NCI-H2029 treated with DMSO at 0.1 percent for 48 hours (cell line): ENCODE results near the gene IZUMO1.
A peak's percentile ranks its signal among the peaks of the same experiment; 100 is the strongest.

Experiments
- DNase-seq: peaks from one replicate; lab custom pipeline; 2025; lab: John Stamatoyannopoulos, UW

The IZUMO1 gene

GRCh38 chr19:48757089-48757675, 10.5 kb upstream of the IZUMO1 start:
- DNase-seq = no peak

- no peak for DNase-seq
These were observed 10.0 kb upstream of the IZUMO1 start for GRCh38 chr19:48756686-48757085.

GRCh38 chr19:48756212-48756611, 9.5 kb upstream of the IZUMO1 start:
- no peak for DNase-seq

GRCh38 chr19:48755787-48756186, 9.1 kb upstream of the IZUMO1 start:
- no peak for DNase-seq

- peak; percentile 50 for DNase-seq
These were observed 8.5 kb upstream of the IZUMO1 start, which contains the start of gene FGF21 for GRCh38 chr19:48755084-48755641. FGF21 (plus strand) TSS chr19:48755524; CDS start chr19:48756237, 713 bp downstream.

GRCh38 chr19:48752496-48753365, 6.0 kb upstream of the IZUMO1 start, which contains the start of gene FUT1:
FUT1 (minus strand) TSS chr19:48752641; CDS start chr19:48751281, 1,360 bp downstream.
- DNase-seq = peak; percentile 69

- no peak for DNase-seq
These were observed 5.3 kb upstream of the IZUMO1 start for GRCh38 chr19:48751845-48752495.

DNA sequence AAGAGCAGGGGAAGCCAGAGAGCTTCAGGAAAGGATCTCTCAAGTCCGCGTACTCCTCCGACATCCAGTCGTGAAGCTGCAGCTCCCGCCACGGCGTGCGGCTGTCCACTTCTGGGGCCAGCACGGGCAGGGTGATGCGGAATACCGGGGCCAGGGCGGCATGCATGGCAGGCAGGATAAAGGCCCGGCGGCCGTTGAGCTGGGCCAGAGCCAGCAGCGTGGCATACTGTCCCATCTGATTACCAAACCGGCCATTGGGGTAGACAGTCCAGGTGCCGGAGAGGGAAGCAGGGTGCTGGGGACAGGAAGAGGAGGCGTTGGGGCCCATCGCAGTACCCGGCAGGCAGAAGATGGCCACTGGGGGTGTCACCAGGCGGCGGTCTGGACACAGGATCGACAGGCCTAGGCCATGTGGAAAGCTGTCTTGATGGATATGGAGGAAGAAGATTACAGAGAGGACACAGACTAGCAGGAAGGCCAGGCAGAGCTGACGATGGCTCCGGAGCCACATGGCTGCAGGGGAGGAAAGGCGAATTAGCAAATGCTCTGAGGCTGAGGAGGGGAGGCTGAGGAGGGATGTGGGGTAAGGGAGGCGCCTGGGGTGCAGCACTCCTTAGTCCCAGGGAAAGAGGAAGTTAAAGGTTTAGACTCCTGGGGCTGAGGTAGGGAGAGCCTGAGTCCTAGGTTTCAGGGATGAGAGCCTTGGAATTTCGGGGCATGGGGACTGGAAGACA, 4.2 kb upstream of the IZUMO1 start:
- DNase-seq = no peak

DNA sequence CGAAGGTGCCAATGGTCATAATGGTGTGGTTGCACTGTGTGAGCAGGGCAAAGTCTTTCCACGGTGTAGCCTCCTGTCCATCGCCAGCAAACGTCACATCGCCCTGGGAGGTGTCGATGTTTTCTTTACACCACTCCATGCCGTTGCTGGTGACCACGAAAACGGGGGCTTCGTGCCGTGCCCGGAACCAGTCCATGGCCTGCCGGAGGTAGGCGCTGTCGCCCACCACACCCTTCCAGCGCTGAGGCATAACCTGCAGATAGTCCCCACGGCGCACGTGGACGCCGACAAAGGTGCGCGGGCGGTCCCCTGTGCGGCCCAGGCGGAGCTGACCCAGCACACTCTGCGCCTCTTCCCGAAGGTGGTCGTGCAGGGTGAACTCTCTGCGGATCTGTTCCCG, 3.6 kb upstream of the IZUMO1 start:
- no peak for DNase-seq

- DNase-seq = no peak
These were observed 3.0 kb upstream of the IZUMO1 start for GRCh38 chr19:48749571-48750198.

DNA sequence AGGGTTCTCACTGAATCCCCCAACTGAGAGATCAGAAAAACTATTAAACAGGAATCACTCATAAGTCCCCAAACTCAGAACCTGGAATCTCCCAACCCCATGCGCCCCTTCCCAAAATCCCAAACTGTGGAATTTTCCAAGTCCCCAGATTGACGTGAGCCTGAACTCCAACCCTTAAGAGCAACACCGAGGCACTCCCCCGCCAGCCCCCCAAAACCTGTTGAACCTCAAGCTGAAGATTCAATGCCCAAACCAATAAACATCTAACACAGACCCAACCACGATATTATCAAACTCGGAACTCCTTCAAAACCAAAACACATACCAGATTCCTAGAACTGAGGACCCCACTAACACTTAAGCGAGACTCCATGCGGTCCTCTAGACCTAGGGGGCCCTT, 599 bp downstream of the IZUMO1 start:
- DNase-seq = no peak

DNA sequence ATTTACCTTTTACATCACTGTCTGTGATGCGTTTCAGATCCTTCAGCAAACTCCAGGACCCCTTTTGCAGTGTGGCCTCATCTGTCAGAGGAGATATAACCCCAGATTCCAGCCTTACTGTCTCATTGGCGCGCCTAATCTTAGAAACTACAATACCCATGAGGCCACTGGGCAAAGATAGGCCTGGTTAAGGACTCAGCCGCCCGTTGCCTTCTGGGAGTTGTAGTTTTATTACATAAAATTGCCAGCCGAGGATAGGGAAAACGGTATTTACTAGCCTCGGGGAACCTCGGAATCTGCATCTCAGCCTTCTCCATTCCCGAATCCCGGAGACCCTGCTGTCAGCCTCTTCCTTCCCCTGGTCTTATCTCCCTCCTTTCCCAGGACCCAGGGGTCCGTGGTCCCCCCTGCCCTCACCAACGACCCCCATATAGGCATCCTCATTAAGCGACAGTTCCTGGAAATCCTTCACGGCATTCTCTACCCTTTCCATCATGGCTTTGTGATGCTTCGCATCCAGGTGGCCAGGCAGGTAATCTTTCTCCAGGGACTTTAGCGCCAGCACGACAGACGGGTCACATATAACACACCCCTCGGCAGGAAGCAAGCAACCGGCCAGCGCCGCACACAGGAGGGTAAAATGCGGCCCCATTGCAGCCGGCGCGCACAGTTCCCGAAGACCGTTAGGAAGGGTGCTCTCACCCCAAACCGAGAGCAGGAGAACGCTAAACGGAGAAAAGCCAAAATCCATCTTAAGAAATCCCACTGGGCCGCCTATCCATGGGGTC, 1.3 kb downstream of the IZUMO1 start:
- DNase-seq = peak; percentile 53

DNA sequence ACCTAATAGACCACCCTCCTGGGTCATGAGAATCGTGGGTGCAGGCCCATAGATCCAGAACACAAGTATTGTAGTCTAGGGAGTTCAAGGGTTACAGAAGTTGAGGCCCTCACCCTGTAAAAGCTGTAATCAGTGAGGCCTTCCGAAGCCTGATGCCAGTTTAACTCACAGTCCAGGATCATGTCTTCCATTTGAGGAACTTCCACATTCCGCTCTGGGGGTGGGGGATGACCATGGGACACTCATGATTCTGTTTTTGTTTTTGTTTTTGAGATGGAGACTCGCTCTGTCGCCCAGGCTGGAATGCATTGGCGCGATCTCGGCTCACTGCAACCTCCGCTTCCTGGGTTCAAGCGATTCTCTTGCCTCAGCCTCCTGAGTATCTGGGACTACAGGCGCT, 4.6 kb downstream of the IZUMO1 start:
- DNase-seq = no peak

DNA sequence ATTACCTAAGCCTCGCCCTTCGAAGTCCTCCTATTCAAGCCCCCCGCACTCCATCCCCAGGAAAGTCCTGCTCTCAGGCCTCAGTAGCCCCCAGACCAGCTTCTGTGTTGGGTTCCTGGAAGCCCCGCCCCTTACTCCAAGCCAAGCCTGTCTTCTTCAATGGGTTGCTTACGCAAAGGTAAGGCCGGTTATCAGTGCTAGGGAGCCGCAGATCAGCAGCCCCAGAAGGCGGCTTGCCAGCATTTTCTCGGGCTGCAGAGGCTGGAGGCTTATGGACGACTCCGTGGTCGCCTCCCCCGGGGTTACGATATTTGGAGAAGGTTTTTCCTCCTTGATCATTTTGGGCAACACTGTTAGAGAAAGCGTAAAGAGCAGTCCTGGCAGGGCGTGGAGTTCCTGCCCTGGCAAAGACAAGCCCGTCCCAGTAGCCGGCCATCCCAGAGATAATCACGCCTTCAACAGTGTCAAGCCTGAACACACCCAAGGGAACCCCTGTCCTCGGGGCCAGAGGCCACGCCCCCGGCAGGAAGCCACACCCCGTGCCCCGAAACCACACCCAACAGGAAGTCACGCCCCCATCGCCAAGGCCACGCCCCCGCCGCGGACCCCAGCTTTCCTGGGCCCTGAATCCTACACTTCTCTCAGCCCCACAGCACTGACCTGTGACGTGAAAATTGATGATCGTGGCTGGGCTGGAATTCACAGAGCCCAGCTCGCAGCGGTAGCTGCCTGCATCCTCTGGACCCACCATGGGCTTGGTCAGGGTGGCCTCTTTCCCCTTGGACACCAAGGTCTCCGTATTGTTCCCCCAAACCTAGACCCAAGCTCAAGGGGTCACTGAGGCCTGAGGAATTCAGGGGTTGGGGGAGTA, 5.3 kb downstream of the IZUMO1 start:
- DNase-seq = no peak

DNA sequence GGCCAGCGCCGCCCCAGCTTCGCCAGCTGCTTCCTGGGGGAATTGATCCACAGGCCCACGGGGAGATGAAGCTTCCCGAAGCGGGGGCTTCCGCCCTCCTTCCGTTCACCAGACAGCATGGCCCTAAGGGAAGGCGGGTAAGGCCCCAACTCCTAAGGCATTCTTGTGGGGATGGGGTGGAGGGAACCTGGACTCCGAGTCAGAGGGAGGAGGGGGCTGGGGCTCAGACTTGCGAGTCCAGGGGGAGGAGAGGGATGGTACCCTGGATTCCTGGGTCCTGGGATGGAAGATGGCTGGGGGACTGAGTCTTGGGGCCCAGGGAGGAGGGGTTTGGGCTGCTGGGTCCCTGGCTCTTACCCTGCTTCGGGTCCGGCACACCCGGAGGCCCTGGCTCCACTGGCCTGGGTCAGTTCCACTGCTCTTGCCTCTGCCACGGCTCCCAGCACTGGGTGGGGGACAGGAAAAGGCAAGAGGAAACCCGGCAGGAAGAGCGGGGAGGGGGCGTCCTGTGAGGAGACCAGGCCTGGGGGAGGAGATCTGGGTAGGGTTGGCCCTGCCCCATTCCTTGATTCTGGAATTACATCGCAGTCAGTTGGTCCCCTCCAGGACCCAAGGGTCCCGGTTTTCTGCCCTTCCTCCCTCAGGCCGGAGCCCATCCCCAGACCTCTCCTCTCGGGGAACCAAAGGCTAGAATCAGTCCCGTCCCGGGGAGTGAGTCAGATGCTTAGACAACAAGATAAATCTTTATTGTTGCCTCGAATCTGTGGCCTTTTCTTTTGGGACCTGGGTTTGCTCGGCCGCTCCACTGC, 6.3 kb downstream of the IZUMO1 start, which contains the start of gene RASIP1:
Gene RASIP1 (minus strand): TSS at position 447 of the 809 bp plus-strand sequence. CDS start 328 bp downstream, at position 119.
- DNase-seq = no peak

DNA sequence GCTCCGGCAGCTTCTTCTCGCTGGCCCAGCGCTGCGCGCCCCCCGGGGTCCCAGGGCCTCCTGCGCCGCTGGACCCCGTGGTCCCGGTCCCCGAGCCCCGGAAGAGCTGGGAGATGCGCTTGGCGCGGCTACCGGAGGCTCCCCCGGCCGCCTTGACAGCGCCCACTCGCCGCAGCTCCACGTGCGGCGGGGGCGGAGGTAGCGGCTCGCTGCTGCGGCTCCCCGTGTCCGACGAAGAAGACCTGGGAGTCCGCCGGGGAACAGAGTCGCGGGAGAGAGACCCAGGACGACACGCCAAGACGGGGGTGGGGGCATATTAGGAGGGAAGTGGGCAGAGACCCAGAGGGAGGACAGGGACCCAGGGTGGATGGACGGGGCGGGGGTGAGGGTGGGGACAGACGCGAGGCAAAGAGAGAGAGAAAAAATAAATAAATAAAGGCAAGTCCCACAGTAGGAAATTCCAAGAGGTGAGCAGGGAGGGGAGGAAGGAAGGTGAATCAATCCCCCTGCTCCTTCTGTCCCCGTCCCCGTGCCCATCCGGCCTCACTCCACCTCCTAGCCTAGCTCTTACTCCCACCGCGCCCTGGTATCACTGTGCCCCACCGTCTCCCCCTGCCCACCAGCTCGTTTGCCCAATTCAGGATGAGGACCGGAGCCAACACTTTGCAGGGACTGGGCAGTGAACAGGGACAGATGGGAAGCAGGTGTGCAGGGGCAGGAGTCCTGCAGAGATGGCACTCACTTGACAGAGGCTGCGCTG, 7.1 kb downstream of the IZUMO1 start:
- no peak for DNase-seq

DNA sequence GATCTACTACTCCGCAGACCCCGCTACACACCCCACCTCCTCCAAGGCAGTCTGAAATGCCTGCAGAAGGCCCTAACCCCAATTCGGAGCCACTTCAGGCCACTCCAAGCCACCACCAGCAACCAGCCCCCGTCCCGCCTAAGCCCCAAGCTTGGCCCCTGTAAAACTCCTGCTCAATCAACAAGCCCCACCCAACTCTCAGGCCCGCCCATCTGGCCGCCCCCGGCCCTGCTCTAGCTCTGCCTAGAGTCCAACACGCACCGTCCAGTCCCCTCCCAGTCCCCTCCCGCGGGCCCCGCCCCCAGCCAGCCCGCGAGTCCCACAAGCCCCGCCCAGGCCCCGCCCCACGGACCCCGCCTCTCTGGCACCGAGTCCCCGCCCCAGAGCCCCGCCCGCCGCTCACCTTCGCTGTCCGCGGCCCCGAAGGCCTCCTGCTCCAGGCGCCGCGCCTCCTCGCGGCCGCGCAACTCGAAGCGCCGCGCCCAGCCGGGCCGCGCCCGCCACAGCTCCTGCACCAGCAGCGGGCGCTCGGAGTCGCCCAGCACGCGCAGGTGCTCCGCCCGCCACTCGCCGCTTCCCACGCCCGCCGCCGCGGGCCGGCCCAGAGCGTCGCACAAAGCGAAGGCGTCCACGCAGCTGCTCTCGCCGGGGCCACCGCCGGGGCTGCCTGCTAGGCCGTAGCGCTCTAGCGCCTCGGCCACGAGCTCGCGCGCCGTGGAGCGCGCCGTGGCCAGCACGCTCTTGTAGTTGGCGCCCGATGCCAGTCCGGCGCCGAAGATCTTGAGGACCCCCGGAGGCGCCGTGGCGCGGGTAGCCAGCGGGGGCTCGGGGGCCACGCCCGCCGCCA, 7.9 kb downstream of the IZUMO1 start:
- DNase-seq = peak; percentile 60
